ENCODE measurements around the gene ADRA2A. TPM values are rescaled to one million over a fixed set of nuclear protein-coding genes. Genes with fewer than 3 reads are reported as not detected.
A peak's percentile ranks its signal among the peaks of the same experiment; 100 is the strongest.

Gene ADRA2A
- polyA plus RNA-seq, 1 experiment: 0.25 TPM

- DNase-seq (ENCODE audit: low read depth): no peak
- peak; percentile 13; the same call in 1 of the 2 replicates for TF ChIP-seq CTCF (IDR thresholded peaks at IDR 0.05; ENCODE audit: insufficient read depth, low read depth, low read length)
- no peaks in the 10 kb centered on the region for H3K36me3 ChIP-seq (ENCODE audit: control insufficient read depth, insufficient read depth, low read length)
- H3K27me3 ChIP-seq (ENCODE audit: control insufficient read depth, insufficient read depth, low read length): no peaks in the 10 kb centered on the region
- ChIA-PET POLR2A (no interaction called here), CTCF (interaction anchor here (1.0 kb wide), 1 partner anchor 38 kb away, joined by 3 read pairs; no protein-coding TSS in a partner anchor)
- H3K4me3 ChIP-seq (ENCODE audit: low read depth, low read length): no peak overlapping the region
Observed at GRCh38 chr10:111037858-111038257, 39.0 kb upstream of the ADRA2A start.

- TF ChIP-seq CTCF (IDR thresholded peaks at IDR 0.05; ENCODE audit: insufficient read depth, low read depth, low read length): no peak
- Histone ChIP-seq H3K27me3 (ENCODE audit: control insufficient read depth, insufficient read depth, low read length) (no peaks in the 10 kb centered on the region), H3K4me3 (ENCODE audit: low read depth, low read length) (no peak overlapping the region), H3K36me3 (ENCODE audit: control insufficient read depth, insufficient read depth, low read length) (no peaks in the 10 kb centered on the region)
- DNase-seq (ENCODE audit: low read depth): no peak
- ChIA-PET POLR2A (no interaction called here), CTCF (no interaction called here)
Observed at GRCh38 chr10:111039522-111039921, 37.3 kb upstream of the ADRA2A start.

GRCh38 chr10:111057006-111057405 is 19.8 kb upstream of the ADRA2A start:
- TF ChIP-seq CTCF (IDR thresholded peaks at IDR 0.05; ENCODE audit: insufficient read depth, low read depth, low read length): no peak
- ChIA-PET CTCF (no interaction called here), POLR2A (no interaction called here)
- DNase-seq (ENCODE audit: low read depth): no peak
- no peak overlapping the region for H3K4me3 ChIP-seq (ENCODE audit: low read depth, low read length)
- no peaks in the 10 kb centered on the region for H3K36me3 ChIP-seq (ENCODE audit: control insufficient read depth, insufficient read depth, low read length)
- H3K27me3 ChIP-seq (ENCODE audit: control insufficient read depth, insufficient read depth, low read length): 0 out of 2 replicates have a peak, but pooled peaks cover 2% of the 10 kb centered on the region

GRCh38 chr10:111063471-111063870 is 13.4 kb upstream of the ADRA2A start:
- no peak for DNase-seq (ENCODE audit: low read depth)
- Histone ChIP-seq H3K36me3 (ENCODE audit: control insufficient read depth, insufficient read depth, low read length) (no peaks in the 10 kb centered on the region), H3K27me3 (ENCODE audit: control insufficient read depth, insufficient read depth, low read length) (no peaks in the 10 kb centered on the region), H3K4me3 (ENCODE audit: low read depth, low read length) (no peak overlapping the region)
- ChIA-PET CTCF (interaction anchor here (4.7 kb wide), 1 partner anchor 13 kb away, joined by 20 read pairs; the partner anchor contains the start of gene ADRA2A), POLR2A (no interaction called here)
- no peak for TF ChIP-seq CTCF (IDR thresholded peaks at IDR 0.05; ENCODE audit: insufficient read depth, low read depth, low read length)

- ChIA-PET POLR2A (no interaction called here), CTCF (interaction anchor here (1.2 kb wide), 1 partner anchor 8 kb away, joined by 3 read pairs; no protein-coding TSS in a partner anchor)
- DNase-seq (ENCODE audit: low read depth): no peak
- H3K27me3 ChIP-seq (ENCODE audit: control insufficient read depth, insufficient read depth, low read length): peaks cover 23% of the 10 kb centered on the region
- no peaks in the 10 kb centered on the region for H3K36me3 ChIP-seq (ENCODE audit: control insufficient read depth, insufficient read depth, low read length)
- no peak overlapping the region for H3K4me3 ChIP-seq (ENCODE audit: low read depth, low read length)
- no peak for TF ChIP-seq CTCF (IDR thresholded peaks at IDR 0.05; ENCODE audit: insufficient read depth, low read depth, low read length)
Observed at GRCh38 chr10:111072232-111072631, 4.6 kb upstream of the ADRA2A start.

All from BJ (cell line).